H4 (cell line): ENCODE results near the gene PHF21A. TPM values are rescaled to one million over a fixed set of nuclear protein-coding genes. Genes with fewer than 3 reads are reported as not detected.

Experiments
- DNase-seq: peaks from one replicate; pipeline ENCODE4 v3.0.0-alpha.2; 2015; ENCODE audit warnings: low spot score
- total RNA-seq: library from RNA; depleted of rRNA; stranded (reverse); fragments of >200 nt; shearing (Covaris generic); gene quantifications from 2 replicates; pipeline ENCODE4 v1.2.3, GENCODE V29; 2014; rRNA removed

PHF21A gene
- total RNA-seq, 1 experiment from 2014 or later = 8.0 TPM

DNA sequence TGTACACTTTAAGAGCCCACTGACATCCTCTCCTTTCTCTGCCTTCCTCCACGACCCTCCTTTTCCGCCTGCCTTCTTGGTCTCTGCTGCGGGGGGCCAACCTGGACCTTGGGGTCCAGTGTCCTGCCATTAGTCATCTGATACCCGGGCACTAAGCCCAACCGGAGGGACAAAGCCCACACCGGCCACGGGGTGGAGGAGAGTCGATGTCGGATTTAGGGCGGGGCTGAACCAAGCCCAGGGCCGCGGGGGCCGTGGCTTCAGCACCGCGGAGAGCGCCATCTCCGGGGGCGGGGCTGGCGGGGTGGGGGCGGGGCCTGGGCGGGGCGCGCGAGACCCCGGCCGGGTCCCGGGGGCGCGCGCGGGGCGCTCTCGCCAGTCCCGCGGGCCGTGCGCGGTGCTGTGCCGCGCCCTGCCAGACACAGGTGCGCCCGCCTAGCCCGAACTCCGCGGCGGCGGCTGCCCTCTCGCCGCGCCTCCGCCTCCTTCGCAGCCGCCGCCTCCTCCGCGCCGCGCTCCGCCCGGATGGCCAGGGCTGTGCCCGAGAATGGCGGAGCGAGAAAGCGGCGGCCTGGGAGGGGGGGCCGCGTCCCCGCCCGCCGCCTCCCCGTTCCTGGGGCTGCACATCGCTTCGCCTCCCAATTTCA, 235.9 kb downstream of the PHF21A start, which contains the start of gene MAPK8IP1:
Gene MAPK8IP1, plus strand, starts transcription at position 378 of the 647 bp plus-strand sequence. Its CDS starts 170 bp downstream, at position 548.
- no peak for DNase-seq

- DNase-seq = no peak
Observed at GRCh38 chr11:45884596-45885185, 236.6 kb downstream of the PHF21A start.

Other genes starting within 250 kb of the PHF21A start
- gene MAPK8IP1, start 235.8 kb downstream of the PHF21A start, total RNA-seq = 10.7 and 11.9 TPM in 2 replicates
- gene FREY1, start 214.2 kb downstream of the PHF21A start, total RNA-seq = 0.51 TPM in 1 of 2 replicates, not detected in the other
- gene PEX16, start 203.6 kb downstream of the PHF21A start, total RNA-seq = 31.4 and 43.0 TPM in 2 replicates
- gene LARGE2, start 198.8 kb downstream of the PHF21A start, total RNA-seq = not detected in 2 replicates
- 0.60 and 1.3 TPM in 2 replicates for gene CREB3L1, start 156.2 kb upstream of the PHF21A start, total RNA-seq
- gene DGKZ, start 226.0 kb upstream of the PHF21A start, total RNA-seq = 25.3 and 38.9 TPM in 2 replicates